Measurements from ENCODE around the gene PPCS. TPM values are rescaled to one million over a fixed set of nuclear protein-coding genes. Genes with fewer than 3 reads are reported as not detected.
"Not testable (repeated sequence)": the region's sequence is repeated elsewhere in the genome, so short reads cannot be mapped to it uniquely, and the experiment has no call there.

Gene PPCS
- total RNA-seq, 2 donors from 2014 or later = 71.2 to 101 TPM

DNA sequence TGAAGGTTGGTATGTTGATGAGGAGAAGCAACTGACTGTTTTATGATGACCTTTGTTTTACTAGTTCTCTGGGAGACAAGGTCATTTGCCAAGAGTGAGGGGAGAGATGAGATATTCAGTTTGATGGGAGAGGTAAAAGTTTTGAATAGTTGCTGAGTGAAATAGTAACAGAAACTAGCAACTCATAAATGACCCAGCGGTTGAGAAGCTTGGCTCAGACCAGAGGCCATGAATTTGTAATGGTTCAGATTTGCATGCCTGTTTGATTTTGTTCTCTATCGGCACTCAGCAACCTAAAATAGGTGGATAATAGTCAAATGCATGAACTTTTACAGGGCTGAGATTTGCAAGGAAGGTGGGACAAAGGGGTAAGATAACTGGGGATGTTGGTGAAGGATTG, 13.4 kb downstream of the PPCS start:
- TF ChIP-seq, protein P1, sequence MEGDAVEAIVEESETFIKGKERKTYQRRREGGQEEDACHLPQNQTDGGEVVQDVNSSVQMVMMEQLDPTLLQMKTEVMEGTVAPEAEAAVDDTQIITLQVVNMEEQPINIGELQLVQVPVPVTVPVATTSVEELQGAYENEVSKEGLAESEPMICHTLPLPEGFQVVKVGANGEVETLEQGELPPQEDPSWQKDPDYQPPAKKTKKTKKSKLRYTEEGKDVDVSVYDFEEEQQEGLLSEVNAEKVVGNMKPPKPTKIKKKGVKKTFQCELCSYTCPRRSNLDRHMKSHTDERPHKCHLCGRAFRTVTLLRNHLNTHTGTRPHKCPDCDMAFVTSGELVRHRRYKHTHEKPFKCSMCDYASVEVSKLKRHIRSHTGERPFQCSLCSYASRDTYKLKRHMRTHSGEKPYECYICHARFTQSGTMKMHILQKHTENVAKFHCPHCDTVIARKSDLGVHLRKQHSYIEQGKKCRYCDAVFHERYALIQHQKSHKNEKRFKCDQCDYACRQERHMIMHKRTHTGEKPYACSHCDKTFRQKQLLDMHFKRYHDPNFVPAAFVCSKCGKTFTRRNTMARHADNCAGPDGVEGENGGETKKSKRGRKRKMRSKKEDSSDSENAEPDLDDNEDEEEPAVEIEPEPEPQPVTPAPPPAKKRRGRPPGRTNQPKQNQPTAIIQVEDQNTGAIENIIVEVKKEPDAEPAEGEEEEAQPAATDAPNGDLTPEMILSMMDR (IDR thresholded peaks at IDR 0.05) = no peak
- TF ChIP-seq POLR2A (IDR thresholded peaks at IDR 0.05) (no peak), POLR2AphosphoS5 (IDR thresholded peaks at IDR 0.05) (no peak)
- intact Hi-C loops (cut with DNase I) = loop anchor here (10.0 kb wide), 1 partner anchor 295 kb away; the partner anchor contains the start of genes C1orf50 and P3H1
- Histone ChIP-seq H3K36me3 (no peaks in the 10 kb centered on the region), H3K4me1 (replicated peaks) (no peaks in the 10 kb centered on the region), H3K9me3 (no peaks in the 10 kb centered on the region), H3K27ac (no peak overlapping the region), H3K4me3 (no peak overlapping the region), H3K27me3 (replicated peaks; ENCODE audit: insufficient read depth) (no peaks in the 10 kb centered on the region)
- 86% methylated on average over 2 of the region's 2 CpGs for WGBS
- no peak for DNase-seq (ENCODE audit: low spot score)

DNA sequence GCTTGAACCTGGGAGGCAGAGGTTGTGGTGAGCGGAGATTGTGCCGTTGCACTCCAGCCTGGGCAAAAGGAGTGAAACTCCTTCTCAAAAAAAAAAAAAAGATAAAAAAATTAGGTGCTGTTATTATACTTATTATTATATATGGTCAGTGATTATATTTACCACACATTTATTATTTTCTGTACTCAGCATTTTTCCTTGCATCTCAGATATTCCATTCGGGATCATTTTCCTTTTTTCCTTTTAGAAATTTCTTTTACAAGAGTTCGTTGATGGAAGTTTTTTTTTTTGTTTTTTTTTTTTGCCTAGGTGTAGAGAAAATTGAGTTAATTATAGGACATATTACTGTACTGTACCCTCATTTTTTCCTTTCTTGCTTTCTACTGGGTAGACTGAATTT, 20.3 kb downstream of the PPCS start:
- H3K4me1 ChIP-seq (replicated peaks) = no peaks in the 10 kb centered on the region
- WGBS = 88% methylated on average over 4 of the region's 4 CpGs
- no peak overlapping the region for H3K4me3 ChIP-seq
- no peaks in the 10 kb centered on the region for H3K9me3 ChIP-seq
- no peak overlapping the region for H3K27ac ChIP-seq
- no peak for DNase-seq (ENCODE audit: low spot score)
- no peaks in the 10 kb centered on the region for H3K36me3 ChIP-seq
- TF ChIP-seq, protein P1 (IDR thresholded peaks at IDR 0.05) = no peak
- TF ChIP-seq POLR2A (IDR thresholded peaks at IDR 0.05) (no peak), POLR2AphosphoS5 (IDR thresholded peaks at IDR 0.05) (no peak)
- H3K27me3 ChIP-seq (replicated peaks; ENCODE audit: insufficient read depth) = no peaks in the 10 kb centered on the region
- intact Hi-C loops (cut with DNase I) = no loop called here

DNA sequence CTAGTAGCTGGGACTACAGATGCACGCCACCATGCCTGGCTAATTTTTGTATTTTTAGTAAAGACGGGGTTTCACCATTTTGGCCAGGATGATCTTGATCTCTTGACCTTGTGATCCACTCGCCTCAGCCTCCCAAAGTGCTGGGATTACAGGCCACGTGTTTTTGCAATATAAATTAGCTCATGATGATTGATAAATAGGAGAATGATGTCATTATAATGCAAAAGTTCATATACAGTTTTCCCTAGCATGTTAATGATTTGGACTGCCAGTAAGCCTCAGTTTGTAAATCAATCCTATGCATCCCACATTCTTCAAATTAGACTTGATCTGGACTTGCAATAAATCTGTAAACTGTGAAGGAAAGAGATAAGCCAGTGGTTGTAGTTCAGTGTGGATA, 21.0 kb downstream of the PPCS start:
- intact Hi-C loops (cut with DNase I); H3K4me3 ChIP-seq; H3K27ac ChIP-seq; H3K36me3 ChIP-seq; DNase-seq (ENCODE audit: low spot score); H3K4me1 ChIP-seq (replicated peaks); H3K27me3 ChIP-seq (replicated peaks; ENCODE audit: insufficient read depth); H3K9me3 ChIP-seq: not testable (repeated sequence)
- 90% methylated on average over 4 of the region's 4 CpGs for WGBS

DNA sequence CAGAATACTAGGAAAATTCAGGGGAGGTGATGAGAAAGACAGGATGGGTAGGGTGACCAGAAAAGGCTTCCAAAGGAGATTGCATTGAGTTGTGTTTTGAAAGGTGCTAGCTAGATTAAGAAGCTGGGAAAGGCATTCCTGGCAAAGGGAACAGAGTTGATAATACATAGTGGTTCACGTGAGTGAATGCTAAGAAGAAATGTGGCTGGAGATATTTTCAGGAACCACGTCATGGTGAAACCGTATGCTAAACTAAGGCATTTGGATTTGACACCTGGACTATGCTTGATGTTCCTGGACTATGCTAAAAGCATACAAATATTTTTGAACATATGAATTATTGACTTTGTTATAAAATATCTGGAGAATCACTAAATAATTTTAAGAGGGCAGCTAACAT, 21.4 kb downstream of the PPCS start:
- no peaks in the 10 kb centered on the region for H3K4me1 ChIP-seq (replicated peaks)
- no peak for DNase-seq (ENCODE audit: low spot score)
- intact Hi-C loops (cut with DNase I) = no loop called here

DNA sequence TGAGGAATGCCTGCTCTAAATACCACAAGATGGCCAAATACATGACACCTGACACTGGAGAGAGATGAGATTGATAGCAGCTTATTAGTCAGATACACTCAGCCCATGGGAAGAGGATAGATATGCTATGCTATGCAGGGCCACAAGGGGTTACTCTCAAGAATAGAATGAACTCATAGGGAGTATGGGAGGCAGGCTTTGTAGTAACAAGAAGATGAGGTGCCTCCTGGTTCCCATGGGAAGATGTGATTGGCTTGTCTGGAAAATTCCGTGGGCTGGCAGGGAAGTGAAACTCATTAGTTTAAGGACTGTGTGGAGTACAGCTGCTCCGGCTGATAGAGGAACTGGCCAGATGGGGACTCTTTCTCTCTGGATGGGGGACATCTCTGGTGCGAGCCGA, 23.3 kb downstream of the PPCS start:
- H3K36me3 ChIP-seq = no peaks in the 10 kb centered on the region
- 67% methylated on average over 4 of the region's 4 CpGs for WGBS
- H3K9me3 ChIP-seq = no peaks in the 10 kb centered on the region

More for the DNA sequence above, 21.4 kb downstream of the PPCS start:
- TF ChIP-seq POLR2A (IDR thresholded peaks at IDR 0.05) (no peak), POLR2AphosphoS5 (IDR thresholded peaks at IDR 0.05) (no peak)
- TF ChIP-seq, protein P1 (IDR thresholded peaks at IDR 0.05) = no peak
- Histone ChIP-seq H3K27ac (no peak overlapping the region), H3K4me3 (no peak overlapping the region), H3K9me3 (no peaks in the 10 kb centered on the region), H3K36me3 (no peaks in the 10 kb centered on the region), H3K27me3 (replicated peaks; ENCODE audit: insufficient read depth) (no peaks in the 10 kb centered on the region)
- WGBS = 92% methylated on average over 3 of the region's 3 CpGs

More for the DNA sequence above, 23.3 kb downstream of the PPCS start:
- Histone ChIP-seq H3K4me3 (no peak overlapping the region), H3K27me3 (replicated peaks; ENCODE audit: insufficient read depth) (no peaks in the 10 kb centered on the region), H3K27ac (no peak overlapping the region), H3K4me1 (replicated peaks) (no peaks in the 10 kb centered on the region)
- no peak for DNase-seq (ENCODE audit: low spot score)
- intact Hi-C loops (cut with DNase I) = no loop called here
- TF ChIP-seq POLR2AphosphoS5 (IDR thresholded peaks at IDR 0.05) (no peak), POLR2A (IDR thresholded peaks at IDR 0.05) (no peak)
- TF ChIP-seq, protein P1 (IDR thresholded peaks at IDR 0.05) = no peak

Measured in prostate gland (tissue), 2 donors.